Measurements from ENCODE around the gene MID1IP1. TPM values are rescaled to one million over a fixed set of nuclear protein-coding genes. Genes with fewer than 3 reads are reported as not detected.

MID1IP1 gene
- total and polyA plus RNA-seq, 2 of the 13 experiments (the other 11 are each of a cell fraction or from before 2014, with no cell fraction given): 35.7 to 36.1 TPM

DNA sequence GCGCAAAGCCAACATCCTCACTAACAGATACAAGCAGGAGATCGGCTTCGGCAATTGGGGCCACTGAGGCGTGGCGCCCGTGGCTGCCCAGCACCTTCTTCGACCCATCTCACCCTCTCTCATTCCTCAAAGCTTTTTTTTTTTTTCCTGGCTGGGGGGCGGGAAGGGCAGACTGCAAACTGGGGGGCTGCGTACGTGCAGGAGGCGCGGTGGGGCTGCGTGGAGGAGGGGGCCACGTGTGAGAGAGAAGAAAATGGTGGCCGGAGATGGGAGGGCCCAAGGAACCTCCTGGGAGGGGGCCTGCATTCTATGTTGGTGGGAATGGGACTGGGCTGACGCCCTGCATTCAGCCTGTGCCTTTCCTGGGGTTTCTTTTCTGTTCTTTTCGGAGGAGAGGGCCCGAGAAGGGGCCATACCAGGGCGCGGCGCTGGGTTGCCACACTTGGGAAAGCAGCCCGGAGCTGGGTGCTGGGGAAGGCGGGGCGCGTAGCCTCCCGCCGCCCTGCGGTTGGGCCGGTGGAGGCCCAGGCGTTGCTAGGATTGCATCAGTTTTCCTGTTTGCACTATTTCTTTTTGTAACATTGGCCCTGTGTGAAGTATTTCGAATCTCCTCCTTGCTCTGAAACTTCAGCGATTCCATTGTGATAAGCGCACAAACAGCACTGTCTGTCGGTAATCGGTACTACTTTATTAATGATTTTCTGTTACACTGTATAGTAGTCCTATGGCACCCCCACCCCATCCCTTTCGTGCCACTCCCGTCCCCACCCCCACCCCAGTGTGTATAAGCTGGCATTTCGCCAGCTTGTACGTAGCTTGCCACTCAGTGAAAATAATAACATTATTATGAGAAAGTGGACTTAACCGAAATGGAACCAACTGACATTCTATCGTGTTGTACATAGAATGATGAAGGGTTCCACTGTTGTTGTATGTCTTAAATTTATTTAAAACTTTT, 4.5 kb downstream of the MID1IP1 start (continued):
- TF ChIP-seq, protein P1, sequence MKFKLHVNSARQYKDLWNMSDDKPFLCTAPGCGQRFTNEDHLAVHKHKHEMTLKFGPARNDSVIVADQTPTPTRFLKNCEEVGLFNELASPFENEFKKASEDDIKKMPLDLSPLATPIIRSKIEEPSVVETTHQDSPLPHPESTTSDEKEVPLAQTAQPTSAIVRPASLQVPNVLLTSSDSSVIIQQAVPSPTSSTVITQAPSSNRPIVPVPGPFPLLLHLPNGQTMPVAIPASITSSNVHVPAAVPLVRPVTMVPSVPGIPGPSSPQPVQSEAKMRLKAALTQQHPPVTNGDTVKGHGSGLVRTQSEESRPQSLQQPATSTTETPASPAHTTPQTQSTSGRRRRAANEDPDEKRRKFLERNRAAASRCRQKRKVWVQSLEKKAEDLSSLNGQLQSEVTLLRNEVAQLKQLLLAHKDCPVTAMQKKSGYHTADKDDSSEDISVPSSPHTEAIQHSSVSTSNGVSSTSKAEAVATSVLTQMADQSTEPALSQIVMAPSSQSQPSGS (CRISPR knock-in tag; IDR thresholded peaks at IDR 0.05): no peak
- TF ChIP-seq TBX2 (CRISPR knock-in tag; IDR thresholded peaks at IDR 0.05; ENCODE audit: borderline replicate concordance) (no peak), HMGA1 (CRISPR knock-in tag; conservative IDR thresholded peaks at IDR 0.05) (no peak), RORA (CRISPR knock-in tag; IDR thresholded peaks at IDR 0.05) (no peak), HDAC1 (CRISPR knock-in tag; IDR thresholded peaks at IDR 0.05) (no peak), FOXO1 (CRISPR knock-in tag; IDR thresholded peaks at IDR 0.05) (no peak), ZNF101 (CRISPR knock-in tag; IDR thresholded peaks at IDR 0.05; ENCODE audit: borderline replicate concordance, low read depth) (no peak), JUNB (CRISPR knock-in tag; IDR thresholded peaks at IDR 0.05; ENCODE audit: borderline replicate concordance) (no peak), GPN1 (CRISPR knock-in tag; IDR thresholded peaks at IDR 0.05; ENCODE audit: borderline replicate concordance) (no peak), ATF7-NPFF (CRISPR knock-in tag; IDR thresholded peaks at IDR 0.05; ENCODE audit: low read depth) (no peak), ETV5 (CRISPR knock-in tag; IDR thresholded peaks at IDR 0.05; ENCODE audit: borderline replicate concordance) (no peak), MAZ (IDR thresholded peaks at IDR 0.05; ENCODE audit: borderline replicate concordance, low read depth, low read length) (no peak), MAZ (CRISPR knock-in tag; IDR thresholded peaks at IDR 0.05; ENCODE audit: low read depth) (no peak), GATAD2A (CRISPR knock-in tag; IDR thresholded peaks at IDR 0.05) (no peak), IRX3 (CRISPR knock-in tag; IDR thresholded peaks at IDR 0.05; ENCODE audit: borderline replicate concordance, low read depth) (no peak), FOSL2 (CRISPR knock-in tag; IDR thresholded peaks at IDR 0.05) (peak; percentile 21; the same call in 1 of the 2 replicates), KLF15 (CRISPR knock-in tag; IDR thresholded peaks at IDR 0.05; ENCODE audit: borderline replicate concordance) (no peak), ZBTB8A (CRISPR knock-in tag; IDR thresholded peaks at IDR 0.05; ENCODE audit: borderline replicate concordance, low read depth) (no peak), GABPB1 (CRISPR knock-in tag; IDR thresholded peaks at IDR 0.05) (0 out of 2 replicates have a peak, but pooled peaks have one; percentile 19)
- TF ChIP-seq, protein P2, sequence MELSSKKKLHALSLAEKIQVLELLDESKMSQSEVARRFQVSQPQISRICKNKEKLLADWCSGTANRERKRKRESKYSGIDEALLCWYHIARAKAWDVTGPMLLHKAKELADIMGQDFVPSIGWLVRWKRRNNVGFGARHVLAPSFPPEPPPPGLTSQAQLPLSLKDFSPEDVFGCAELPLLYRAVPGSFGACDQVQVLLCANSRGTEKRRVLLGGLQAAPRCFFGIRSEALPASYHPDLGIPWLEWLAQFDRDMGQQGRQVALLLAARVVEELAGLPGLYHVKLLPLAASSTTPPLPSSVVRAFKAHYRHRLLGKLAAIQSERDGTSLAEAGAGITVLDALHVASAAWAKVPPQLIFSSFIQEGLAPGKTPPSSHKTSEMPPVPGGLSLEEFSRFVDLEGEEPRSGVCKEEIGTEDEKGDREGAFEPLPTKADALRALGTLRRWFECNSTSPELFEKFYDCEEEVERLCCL (CRISPR knock-in tag; IDR thresholded peaks at IDR 0.05; ENCODE audit: borderline replicate concordance): no peak
